Testis (tissue), 3 donors: ENCODE data around the gene LARGE1. TPM values are rescaled to one million over a fixed set of nuclear protein-coding genes. Genes with fewer than 3 reads are reported as not detected.

Experiments
- DNase-seq: peaks from one replicate; pipeline ENCODE4 v3.0.0-alpha.2; 2019
- H3K27ac ChIP-seq, 2 donors: fragments of 200-600 bp; sonication (generic); one replicate each; pipeline ENCODE4 v1.5.1; 2019
- H3K27me3 ChIP-seq: fragments of 200-600 bp; sonication (generic); one replicate; pipeline ENCODE4 v1.5.1; 2019
- H3K36me3 ChIP-seq: fragments of 200-600 bp; sonication (generic); one replicate; pipeline ENCODE4 v1.5.1; 2017; ENCODE audit warnings: low read depth; ENCODE audit errors: missing control alignments
- H3K4me1 ChIP-seq: fragments of 200-600 bp; sonication (generic); one replicate; pipeline ENCODE4 v1.5.1; 2019
- H3K4me3 ChIP-seq, 2 donors: fragments of 200-600 bp; sonication (generic); one replicate each; pipeline ENCODE4 v1.5.1; 2017 to 2019
- H3K9me3 ChIP-seq: fragments of 200-600 bp; sonication (generic); one replicate; pipeline ENCODE4 v1.5.1; 2017
- CTCF ChIP-seq, 3 experiments: fragments of 450-650 bp in 2 of 3; fragments of 200-600 bp in 1 of 3; sonication (generic) in 1 of 3; IDR thresholded peaks; one replicate each; pipeline ENCODE4 v1.5.1; 2016 to 2019; ENCODE audit warnings: antibody characterized with exemption in 3 of 3, mild to moderate bottlenecking in 2 of 3, moderate library complexity in 1 of 3
- POLR2A ChIP-seq: fragments of 450-650 bp; IDR thresholded peaks from one replicate; pipeline ENCODE4 v1.6.1; 2017; ENCODE audit warnings: antibody characterized with exemption, mild to moderate bottlenecking, moderate library complexity
- WGBS, 2 donors: methylation state at CpG; one replicate each; pipeline ENCODE4 v1.1.5; 2018; 5-methylcytosine and 5-hydroxymethylcytosine counted together
- intact Hi-C: fragments of 100-400 bp; cut with DNase I; formaldehyde crosslinking; loops from one replicate; pipeline ENCODE4 v1.15.1; 2023; ENCODE audit warnings: low total_unique reads
- polyA plus RNA-seq: library from polyadenylated mRNA; stranded (reverse); fragments of 350-450 nt; fragmentation: Illumina TruSeq; extraction: RNeasy Lipid Tissue Mini Kit (QIAGEN cat#74804); gene quantifications from one replicate; pipeline ENCODE4 v1.2.3, GENCODE V29; 2014; ENCODE audit warnings: low read depth, low replicate concordance; ENCODE audit not compliant: insufficient read depth
- total RNA-seq, 2 donors: library from RNA; depleted of rRNA; stranded (reverse); fragments of >200 nt; gene quantifications; one replicate each; pipeline ENCODE4 v1.2.3, GENCODE V29; 2016

The LARGE1 gene
- total and polyA plus RNA-seq, 3 donors from 2014 or later: 19.5 to 27.3 (median 21.8) TPM

- no peak for TF ChIP-seq CTCF (IDR thresholded peaks at IDR 0.05)
- no peak for TF ChIP-seq POLR2A
- Histone ChIP-seq H3K9me3 (no peaks in the 10 kb centered on the region), H3K4me3 (no peak overlapping the region), H3K4me1 (no peaks in the 10 kb centered on the region), H3K36me3 (no peaks in the 10 kb centered on the region), H3K27me3 (no peaks in the 10 kb centered on the region), H3K27ac (no peak overlapping the region)
- 80 to 90% methylated on average over 2 of the region's 2 CpGs for WGBS, 2 donors
- DNase-seq: no peak
- intact Hi-C loops: no loop called here
These were observed 511.2 kb downstream of the LARGE1 start for GRCh38 chr22:33409079-33409478.

- no peaks in the 10 kb centered on the region for H3K4me1 ChIP-seq
- H3K27me3 ChIP-seq: no peaks in the 10 kb centered on the region
- no peak overlapping the region for H3K4me3 ChIP-seq
- no peak for DNase-seq
- 67 to 73% methylated on average over 3 of the region's 3 CpGs for WGBS, 2 donors
- H3K27ac ChIP-seq: no peak overlapping the region
- intact Hi-C loops: no loop called here
- no peak for TF ChIP-seq CTCF (IDR thresholded peaks at IDR 0.05)
- TF ChIP-seq POLR2A: no peak
- no peaks in the 10 kb centered on the region for H3K36me3 ChIP-seq
- no peaks in the 10 kb centered on the region for H3K9me3 ChIP-seq
These were observed 515.1 kb downstream of the LARGE1 start for GRCh38 chr22:33405194-33405593.

- Histone ChIP-seq H3K4me3 (no peak overlapping the region), H3K4me1 (no peaks in the 10 kb centered on the region), H3K9me3 (no peaks in the 10 kb centered on the region), H3K27ac (no peak overlapping the region), H3K36me3 (no peaks in the 10 kb centered on the region), H3K27me3 (no peaks in the 10 kb centered on the region)
- 74 to 82% methylated on average over 3 of the region's 3 CpGs for WGBS, 2 donors
- intact Hi-C loops: no loop called here
- TF ChIP-seq POLR2A (no peak), CTCF (IDR thresholded peaks at IDR 0.05) (no peak)
- no peak for DNase-seq
These were observed 515.6 kb downstream of the LARGE1 start for GRCh38 chr22:33404723-33405122.

GRCh38 chr22:33402325-33402724 lies 518.0 kb downstream of the LARGE1 start:
- H3K4me3 ChIP-seq: no peak overlapping the region
- intact Hi-C loops: no loop called here
- DNase-seq: no peak
- no peaks in the 10 kb centered on the region for H3K4me1 ChIP-seq
- no peak overlapping the region for H3K27ac ChIP-seq
- H3K9me3 ChIP-seq: no peaks in the 10 kb centered on the region
- TF ChIP-seq POLR2A: no peak
- TF ChIP-seq CTCF (IDR thresholded peaks at IDR 0.05): no peak
- H3K36me3 ChIP-seq: no peaks in the 10 kb centered on the region
- WGBS, 2 donors: 87 to 89% methylated on average over 3 of the region's 3 CpGs
- no peaks in the 10 kb centered on the region for H3K27me3 ChIP-seq

- Histone ChIP-seq H3K27me3 (no peaks in the 10 kb centered on the region), H3K36me3 (no peaks in the 10 kb centered on the region), H3K9me3 (no peaks in the 10 kb centered on the region), H3K4me3 (no peak overlapping the region), H3K4me1 (no peaks in the 10 kb centered on the region), H3K27ac (no peak overlapping the region)
- 88 to 97% methylated on average over 5 of the region's 5 CpGs for WGBS, 2 donors
- no peak for DNase-seq
- intact Hi-C loops: no loop called here
- TF ChIP-seq POLR2A (no peak), CTCF (IDR thresholded peaks at IDR 0.05) (no peak)
These were observed 519.0 kb downstream of the LARGE1 start for GRCh38 chr22:33401291-33401690.
